Activated B cell treated with CpG ODN at 0.5 μM for 24 hours (primary cell): ENCODE results near the gene GZMB. TPM values are rescaled to one million over a fixed set of nuclear protein-coding genes. Genes with fewer than 3 reads are reported as not detected.

Experiments used
- ATAC-seq: fragments of 200-7000 bp; cut with Tn5 transposase; one replicate; pipeline ENCODE4 v1.10.0; 2021; ENCODE audit warnings: low read depth, mild to moderate bottlenecking, moderate library complexity
- CTCF ChIA-PET: fragments of 350-600 bp; sonication (Branson Sonifier 250); formaldehyde crosslinking; loops from one replicate; lab custom pipeline; 2021; ENCODE audit warnings: antibody characterized with exemption; lab: Charles Lee
- POLR2A ChIA-PET: fragments of 350-600 bp; sonication (Branson Sonifier 250); formaldehyde crosslinking; loops from one replicate; lab custom pipeline; 2021; ENCODE audit warnings: antibody characterized with exemption; lab: Charles Lee
- DNase-seq: peaks from one replicate; pipeline ENCODE4 v3.0.0; 2022
- H3K27ac Mint-ChIP-seq: one replicate; pipeline ENCODE4 v1.8.0; 2020; ENCODE audit warnings: mixed read lengths
- H3K27me3 Mint-ChIP-seq: one replicate; pipeline ENCODE4 v1.8.0; 2021; ENCODE audit warnings: mixed read lengths
- H3K36me3 Mint-ChIP-seq: one replicate; pipeline ENCODE4 v1.8.0; 2021; ENCODE audit warnings: low read depth, mixed read lengths
- H3K4me1 Mint-ChIP-seq: one replicate; pipeline ENCODE4 v1.8.0; 2021; ENCODE audit warnings: mixed read lengths
- H3K4me3 Mint-ChIP-seq: one replicate; pipeline ENCODE4 v1.8.0; 2020; ENCODE audit warnings: mild to moderate bottlenecking, mixed read lengths
- H3K9me3 Mint-ChIP-seq: one replicate; pipeline ENCODE4 v1.8.0; 2020; ENCODE audit warnings: mixed read lengths
- intact Hi-C: fragments of 100-400 bp; cut with micrococcal nuclease; formaldehyde crosslinking; loops from one replicate; pipeline ENCODE4 v1.15.1; 2024
- total RNA-seq: library from RNA; stranded (reverse); gene quantifications from 2 replicates; pipeline ENCODE4 v1.2.3, GENCODE V29; 2022
- TF ChIP-seq, protein P1 (sequence below): fragments of 200-600 bp; IDR thresholded peaks from one replicate; pipeline ENCODE4 v1.8.0; 2022; ENCODE audit warnings: antibody characterized with exemption, mild to moderate bottlenecking

GZMB gene
- total RNA-seq, 1 donor from 2014 or later: 2.9 TPM

DNA sequence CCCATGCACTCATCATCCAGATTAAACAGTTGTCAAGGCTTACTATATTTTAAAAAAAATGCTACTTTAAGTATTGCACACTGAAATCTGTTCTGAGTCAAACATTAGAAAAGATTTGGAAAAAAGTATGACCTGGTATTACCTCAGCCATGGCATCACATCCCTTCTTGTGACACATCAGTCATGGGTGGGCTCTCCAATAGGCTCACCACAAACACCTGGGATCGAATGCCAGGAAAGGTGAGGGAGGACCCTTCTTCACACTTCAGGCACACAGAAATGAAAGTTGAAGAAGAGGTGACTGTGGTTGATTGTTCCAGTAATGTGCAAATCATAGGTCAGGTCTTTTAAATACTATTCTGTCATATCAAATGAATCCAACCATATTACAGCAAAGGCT is 36.6 kb upstream of the GZMB start:
- Mint-ChIP-seq H3K4me1 (peaks cover 61% of the 10 kb centered on the region), H3K4me3 (no peak overlapping the region), H3K9me3 (no peaks in the 10 kb centered on the region), H3K27me3 (no peaks in the 10 kb centered on the region), H3K36me3 (no peaks in the 10 kb centered on the region), H3K27ac (no peak overlapping the region)
- intact Hi-C loops: loop anchor here (5.0 to 10.0 kb wide), 2 partner anchors 37 to 336 kb away; partner anchors contain the start of genes ADCY4 and RIPK3
- CTCF ChIA-PET: no interaction called here
- no peak for ATAC-seq
- DNase-seq: no peak
- POLR2A ChIA-PET: no interaction called here
- TF ChIP-seq, protein P1, sequence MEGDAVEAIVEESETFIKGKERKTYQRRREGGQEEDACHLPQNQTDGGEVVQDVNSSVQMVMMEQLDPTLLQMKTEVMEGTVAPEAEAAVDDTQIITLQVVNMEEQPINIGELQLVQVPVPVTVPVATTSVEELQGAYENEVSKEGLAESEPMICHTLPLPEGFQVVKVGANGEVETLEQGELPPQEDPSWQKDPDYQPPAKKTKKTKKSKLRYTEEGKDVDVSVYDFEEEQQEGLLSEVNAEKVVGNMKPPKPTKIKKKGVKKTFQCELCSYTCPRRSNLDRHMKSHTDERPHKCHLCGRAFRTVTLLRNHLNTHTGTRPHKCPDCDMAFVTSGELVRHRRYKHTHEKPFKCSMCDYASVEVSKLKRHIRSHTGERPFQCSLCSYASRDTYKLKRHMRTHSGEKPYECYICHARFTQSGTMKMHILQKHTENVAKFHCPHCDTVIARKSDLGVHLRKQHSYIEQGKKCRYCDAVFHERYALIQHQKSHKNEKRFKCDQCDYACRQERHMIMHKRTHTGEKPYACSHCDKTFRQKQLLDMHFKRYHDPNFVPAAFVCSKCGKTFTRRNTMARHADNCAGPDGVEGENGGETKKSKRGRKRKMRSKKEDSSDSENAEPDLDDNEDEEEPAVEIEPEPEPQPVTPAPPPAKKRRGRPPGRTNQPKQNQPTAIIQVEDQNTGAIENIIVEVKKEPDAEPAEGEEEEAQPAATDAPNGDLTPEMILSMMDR: no peak

DNA sequence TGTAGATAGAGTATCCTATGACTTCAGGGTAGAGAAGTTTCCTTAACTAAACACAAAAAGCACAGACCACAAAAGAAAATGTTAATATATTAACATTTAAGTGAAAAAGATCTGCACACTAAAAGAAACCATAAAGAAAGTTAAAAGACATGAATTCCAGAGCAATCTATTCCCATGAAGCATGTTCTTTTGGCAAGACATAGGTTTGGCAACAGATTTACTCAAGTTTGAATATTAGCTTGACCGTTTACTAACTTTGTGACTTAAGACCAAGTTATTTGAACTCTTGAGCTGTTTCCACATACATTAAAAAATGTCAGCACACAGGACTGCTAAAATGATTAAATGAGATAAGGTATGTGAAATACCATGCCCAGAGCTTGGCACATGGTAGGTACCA is 35.7 kb upstream of the GZMB start:
- intact Hi-C loops: loop anchor here (5.0 to 10.0 kb wide), 2 partner anchors 38 to 335 kb away; partner anchors contain the start of genes ADCY4 and RIPK3
- Mint-ChIP-seq H3K4me1 (peaks cover 61% of the 10 kb centered on the region), H3K27ac (no peak overlapping the region), H3K27me3 (no peaks in the 10 kb centered on the region), H3K36me3 (no peaks in the 10 kb centered on the region), H3K9me3 (no peaks in the 10 kb centered on the region), H3K4me3 (no peak overlapping the region)
- ATAC-seq (no peak), DNase-seq (no peak)
- POLR2A ChIA-PET: no interaction called here
- TF ChIP-seq, protein P1: no peak
- CTCF ChIA-PET: no interaction called here

DNA sequence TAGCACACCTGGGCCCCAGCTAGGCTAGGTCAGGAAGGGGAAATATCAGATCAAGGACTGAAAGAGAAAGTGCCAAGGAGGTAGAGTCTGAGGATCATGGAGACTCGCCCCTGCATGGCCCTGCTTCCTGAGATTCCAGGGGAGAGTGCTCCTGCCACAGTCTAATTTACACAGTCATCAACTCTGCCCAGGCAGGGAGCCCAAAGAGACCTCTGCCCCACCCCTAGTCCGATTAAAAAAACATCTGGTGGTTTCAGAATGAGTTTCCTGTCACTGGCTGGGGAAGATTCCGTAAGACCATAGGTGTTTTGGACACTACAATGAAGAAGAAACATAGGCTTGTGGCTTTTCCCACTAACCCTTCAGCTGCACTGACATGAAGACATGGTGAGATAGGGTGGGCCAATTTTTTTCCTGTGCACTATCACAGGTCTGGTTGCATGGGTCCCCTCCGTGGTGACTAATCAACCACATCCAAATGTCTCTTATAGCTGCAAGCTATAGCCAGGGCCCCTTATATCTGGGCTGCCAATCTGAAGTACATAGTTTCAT is 31.5 kb upstream of the GZMB start:
- CTCF ChIA-PET: interaction anchor here (1.1 to 2.8 kb wide), 2 partner anchors 13 to 39 kb away, joined by 3 to 7 read pairs; no protein-coding TSS in a partner anchor
- H3K4me1 Mint-ChIP-seq: peaks cover 48% of the 10 kb centered on the region
- no peaks in the 10 kb centered on the region for H3K36me3 Mint-ChIP-seq
- peak overlapping the region; percentile 58 for H3K4me3 Mint-ChIP-seq
- H3K27me3 Mint-ChIP-seq: no peaks in the 10 kb centered on the region
- intact Hi-C loops: loop anchor here (1.0 to 2.0 kb wide), 2 partner anchors 8 to 13 kb away; no protein-coding TSS in a partner anchor
- peak overlapping the region; percentile 76 for H3K27ac Mint-ChIP-seq
- TF ChIP-seq, protein P1: no peak
- POLR2A ChIA-PET: interaction anchor here (1.3 kb wide), 1 partner anchor 9 kb away, joined by 5 read pairs; no protein-coding TSS in a partner anchor
- ATAC-seq: peak; percentile 92
- DNase-seq: no peak
- no peaks in the 10 kb centered on the region for H3K9me3 Mint-ChIP-seq

DNA sequence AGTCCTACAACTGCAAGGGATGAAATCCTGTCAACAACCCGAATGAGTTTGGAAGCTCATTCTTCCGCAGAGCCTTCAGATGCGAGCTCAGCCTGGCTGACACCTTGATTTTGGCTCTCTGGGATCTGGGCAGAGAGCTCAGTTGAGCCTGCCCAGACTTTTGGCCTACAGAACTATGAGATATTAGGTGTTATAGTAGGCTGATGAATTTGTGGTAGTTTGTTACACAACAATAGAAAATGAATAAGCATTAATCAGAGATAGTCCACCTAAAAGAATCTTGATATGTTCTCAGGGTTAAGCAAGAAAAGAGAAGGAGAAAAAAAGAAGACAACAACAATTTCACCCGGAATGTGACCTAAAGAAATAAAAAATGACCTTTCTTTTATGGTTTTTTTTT is 30.4 kb upstream of the GZMB start:
- POLR2A ChIA-PET: no interaction called here
- H3K4me1 Mint-ChIP-seq: peaks cover 46% of the 10 kb centered on the region
- intact Hi-C loops: loop anchor here (2.0 kb wide), 1 partner anchor 14 kb away; no protein-coding TSS in a partner anchor

DNA sequence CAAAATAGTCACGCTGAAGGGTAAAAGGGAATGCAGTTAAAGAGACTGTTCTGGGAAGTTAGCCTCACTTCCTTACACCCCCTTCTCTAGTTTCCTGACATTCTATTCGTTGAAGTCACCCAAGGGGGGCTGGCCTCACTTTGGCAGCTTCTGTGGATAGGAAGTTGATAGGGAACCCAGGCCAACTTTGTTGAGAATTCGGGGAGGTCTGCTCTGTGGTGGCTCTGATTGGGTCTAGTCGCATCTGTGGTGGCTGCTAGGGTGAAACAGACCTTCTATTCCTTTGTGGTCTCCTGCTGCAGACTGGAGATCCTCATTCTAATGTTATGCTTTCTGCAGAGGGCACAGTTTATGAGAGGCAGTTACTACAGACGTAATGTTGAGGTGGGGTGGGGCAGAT is 28.8 kb upstream of the GZMB start:
- no peak overlapping the region for H3K27ac Mint-ChIP-seq
- no peaks in the 10 kb centered on the region for H3K36me3 Mint-ChIP-seq
- DNase-seq: no peak
- no peak overlapping the region for H3K4me3 Mint-ChIP-seq
- ChIA-PET POLR2A (interaction anchor here (0.8 to 1.1 kb wide), 2 partner anchors 11 to 12 kb away, joined by 3 read pairs; no protein-coding TSS in a partner anchor), CTCF (no interaction called here)
- intact Hi-C loops: no loop called here
- no peak for ATAC-seq
- H3K4me1 Mint-ChIP-seq: peaks cover 44% of the 10 kb centered on the region
- H3K27me3 Mint-ChIP-seq: no peaks in the 10 kb centered on the region
- H3K9me3 Mint-ChIP-seq: no peaks in the 10 kb centered on the region
- TF ChIP-seq, protein P1: no peak

More for the DNA sequence above, 30.4 kb upstream of the GZMB start:
- CTCF ChIA-PET: no interaction called here
- no peak overlapping the region for H3K27ac Mint-ChIP-seq
- peak overlapping the region; percentile 19 for H3K4me3 Mint-ChIP-seq
- H3K27me3 Mint-ChIP-seq: no peaks in the 10 kb centered on the region
- H3K36me3 Mint-ChIP-seq: no peaks in the 10 kb centered on the region
- ATAC-seq (no peak), DNase-seq (no peak)
- TF ChIP-seq, protein P1: no peak
- H3K9me3 Mint-ChIP-seq: no peaks in the 10 kb centered on the region
